ENCODE data around the gene AMACR. TPM values are rescaled to one million over a fixed set of nuclear protein-coding genes. Genes with fewer than 3 reads are reported as not detected.

AMACR gene
- total and polyA plus RNA-seq, 2 of the 8 experiments (the other 6 are each of a cell fraction or from before 2014, with no cell fraction given), result 9.1 to 12.6 TPM

DNA sequence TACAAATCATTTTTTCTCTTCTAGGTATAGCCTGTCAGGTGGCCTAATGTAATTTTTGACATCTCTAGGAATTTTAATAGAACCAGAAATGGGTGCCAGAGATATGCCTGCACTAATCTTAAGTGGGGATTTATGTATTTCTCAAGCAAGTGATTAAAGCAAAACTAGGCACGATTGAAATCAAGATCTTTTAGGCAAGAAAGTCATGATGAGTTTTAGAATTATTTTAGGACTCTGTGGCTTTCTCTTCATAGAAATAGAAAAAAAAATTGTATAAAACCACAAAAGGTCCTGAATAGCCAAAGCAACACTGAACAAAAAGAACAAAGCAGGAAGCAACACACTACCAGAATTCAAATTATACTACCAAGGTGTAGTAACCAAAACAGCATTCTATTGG is 952 bp upstream of the AMACR start:
- H3K4ac ChIP-seq (replicated peaks; ENCODE audit: insufficient read length, low read depth, low read length), result no peak overlapping the region
- no peaks in the 10 kb centered on the region for H3K79me1 ChIP-seq (ENCODE audit: low read depth, low read length)
- H2BK5ac ChIP-seq (ENCODE audit: low read depth, low read length), result no peak overlapping the region
- H3K14ac ChIP-seq (ENCODE audit: insufficient read length), result no peak overlapping the region
- H3K9me3 ChIP-seq (ENCODE audit: insufficient read depth in 2 of 2, low read depth in 1 of 2, low read length in 1 of 2), result no peaks in the 10 kb centered on the region
- no peak overlapping the region for H2BK15ac ChIP-seq (ENCODE audit: low read length)
- H3K23me2 ChIP-seq (ENCODE audit: low read depth, low read length), result peaks cover 3% of the 10 kb centered on the region
- H2AK5ac ChIP-seq (ENCODE audit: low read depth, low read length), result no peak overlapping the region
- ChIA-PET POLR2A (ENCODE audit: partially characterized antibody) (interaction anchor here (0.6 to 2.9 kb wide), 8 partner anchors 8 to 248 kb away, joined by 3 to 14 read pairs (median 5); no protein-coding TSS in a partner anchor), CTCF (ENCODE audit: partially characterized antibody) (interaction anchor here (0.6 to 1.2 kb wide), 2 partner anchors 28 to 42 kb away, joined by 3 read pairs; no protein-coding TSS in a partner anchor)
- H3K36me3 ChIP-seq (ENCODE audit: control insufficient read depth in 2 of 4, insufficient read depth in 4 of 4, low read length in 3 of 4), result peaks cover 0 to 8% (median 2%) of the 10 kb centered on the region in 4 experiments; a peak in 5 of 8 replicates
- H4K20me1 ChIP-seq (replicated peaks in 1 of 2; ENCODE audit: control insufficient read depth in 1 of 2, insufficient read depth in 2 of 2, low read length in 2 of 2), result no peaks in the 10 kb centered on the region
- H3K4me3 ChIP-seq (ENCODE audit: extremely low read depth in 1 of 4, insufficient read depth in 2 of 4, low read depth in 3 of 4, low read length in 4 of 4), result peak overlapping the region in 2 of 4 experiments; percentile 65 to 77; a peak in 5 of 8 replicates
- no peak overlapping the region for H4K91ac ChIP-seq (replicated peaks; ENCODE audit: insufficient read length, low read length)
- no peak overlapping the region for H2BK20ac ChIP-seq (ENCODE audit: low read length)
- peak overlapping the region; percentile 2 for H4K5ac ChIP-seq (ENCODE audit: insufficient read length, low read depth, low read length)
- DNase-seq (ENCODE audit: low read depth in 1 of 2, low spot score in 2 of 2) (no peak), FAIRE-seq (no peak)
- 50% methylated on average over 1 of the region's 1 CpG; no CpG with 5 or more reads in 1 of the 2 experiments for WGBS, 2 experiments (ENCODE audit: extremely low coverage in 1 of 2, insufficient coverage in 1 of 2, insufficient read length in 1 of 2, insufficient replicate concordance in 2 of 2, low coverage in 1 of 2, low lambda C conversion rate in 2 of 2, missing lambda C conversion rate in 1 of 2)
- H3K56ac ChIP-seq (replicated peaks; ENCODE audit: insufficient read length, low read depth, low read length), result no peak overlapping the region
- no peak overlapping the region for H4K8ac ChIP-seq (ENCODE audit: extremely low read depth, insufficient read depth, low read length)
- H3K18ac ChIP-seq (ENCODE audit: extremely low read depth, low read length), result no peak overlapping the region
- H3K79me2 ChIP-seq (ENCODE audit: control insufficient read depth in 1 of 2, insufficient read depth in 2 of 2, low read length in 2 of 2), result no peaks in the 10 kb centered on the region
- H3K27me3 ChIP-seq (replicated peaks in 1 of 4; ENCODE audit: control insufficient read depth in 3 of 4, extremely low read depth in 1 of 4, insufficient read depth in 3 of 4, low read length in 3 of 4), result no peaks in the 10 kb centered on the region
- H3K9ac ChIP-seq (replicated peaks in 1 of 4; ENCODE audit: extremely low read depth in 1 of 4, low read depth in 3 of 4, low read length in 3 of 4), result peak overlapping the region in 2 of 4 experiments; percentile 13 to 83; a peak in 1 of 7 replicates
- no peak overlapping the region for H2BK12ac ChIP-seq (ENCODE audit: low read depth, low read length)
- no peak overlapping the region for H3K27ac ChIP-seq (ENCODE audit: low read depth, low read length)
- H3K4me2 ChIP-seq (ENCODE audit: insufficient read depth in 1 of 2, low read depth in 2 of 2, low read length in 2 of 2), result peak overlapping the region; percentile 81 to 86
- peaks cover 0 to 4% (median 2%) of the 10 kb centered on the region in 4 experiments; a peak in 4 of 7 replicates for H3K4me1 ChIP-seq (replicated peaks in 1 of 4; ENCODE audit: control insufficient read depth in 3 of 4, insufficient read depth in 4 of 4, low read length in 3 of 4)
- H3K23ac ChIP-seq (ENCODE audit: insufficient read length), result no peak overlapping the region
- no peak overlapping the region; the same call in 1 of the 2 replicates for H2AFZ ChIP-seq (ENCODE audit: low read length)
- no peak overlapping the region for H2BK120ac ChIP-seq (replicated peaks; ENCODE audit: low read depth, low read length)
- no peak for TF ChIP-seq KDM4A (IDR thresholded peaks at IDR 0.05; ENCODE audit: low read depth, low read length, severe bottlenecking)
- no peak for TF ChIP-seq GTF2F1 (IDR thresholded peaks at IDR 0.05; ENCODE audit: borderline replicate concordance, low read depth, low read length)
- no peak for TF ChIP-seq EGR1 (IDR thresholded peaks at IDR 0.05; ENCODE audit: borderline replicate concordance, low read depth, low read length)
- TF ChIP-seq, protein P1, sequence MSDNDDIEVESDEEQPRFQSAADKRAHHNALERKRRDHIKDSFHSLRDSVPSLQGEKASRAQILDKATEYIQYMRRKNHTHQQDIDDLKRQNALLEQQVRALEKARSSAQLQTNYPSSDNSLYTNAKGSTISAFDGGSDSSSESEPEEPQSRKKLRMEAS (IDR thresholded peaks at IDR 0.05), result no peak
- no peak for TF ChIP-seq CBX8 (IDR thresholded peaks at IDR 0.05; ENCODE audit: borderline replicate concordance, low read depth, low read length)
- TF ChIP-seq, protein P2, sequence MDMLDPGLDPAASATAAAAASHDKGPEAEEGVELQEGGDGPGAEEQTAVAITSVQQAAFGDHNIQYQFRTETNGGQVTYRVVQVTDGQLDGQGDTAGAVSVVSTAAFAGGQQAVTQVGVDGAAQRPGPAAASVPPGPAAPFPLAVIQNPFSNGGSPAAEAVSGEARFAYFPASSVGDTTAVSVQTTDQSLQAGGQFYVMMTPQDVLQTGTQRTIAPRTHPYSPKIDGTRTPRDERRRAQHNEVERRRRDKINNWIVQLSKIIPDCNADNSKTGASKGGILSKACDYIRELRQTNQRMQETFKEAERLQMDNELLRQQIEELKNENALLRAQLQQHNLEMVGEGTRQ (IDR thresholded peaks at IDR 0.05; ENCODE audit: low read length), result no peak
- no peak for TF ChIP-seq POLR2A (IDR thresholded peaks at IDR 0.05; ENCODE audit: control extremely low read depth in 1 of 2, low read depth in 2 of 2, low read length in 2 of 2)
- no peak for TF ChIP-seq RNF2 (IDR thresholded peaks at IDR 0.05; ENCODE audit: borderline replicate concordance, low read depth, low read length, missing control alignments, poor library complexity, severe bottlenecking)

Measured in H1 (cell line).